Panc1 (cell line): ENCODE measurements around the gene NIPAL3. TPM values are rescaled to one million over a fixed set of nuclear protein-coding genes. Genes with fewer than 3 reads are reported as not detected.

Source experiments
- ATAC-seq: fragments of 200-7000 bp; cut with Tn5 transposase; 2 replicates; pipeline ENCODE4 v1.9.1; 2020; ENCODE audit warnings: mild to moderate bottlenecking, moderate library complexity
- BruUV-seq: library from RNA; stranded (reverse); fragments of 400-500 nt; replicated peaks from 2 replicates; lab custom pipeline; 2021; lab: Mats Ljungman, UMichigan
- CTCF ChIA-PET: fragments of 300-600 bp; sonication (Branson Sonifier 250); formaldehyde crosslinking; loops from one replicate; lab custom pipeline; 2022; ENCODE audit warnings: antibody characterized with exemption; lab: Charles Lee
- POLR2A ChIA-PET: fragments of 300-600 bp; sonication (Branson Sonifier 250); formaldehyde crosslinking; loops from one replicate; lab custom pipeline; 2022; ENCODE audit warnings: antibody characterized with exemption; lab: Charles Lee
- DNase-seq: peaks from one replicate; pipeline ENCODE4 v3.0.0-alpha.2; 2010; ENCODE audit warnings: low read depth, low spot score
- H3K27ac ChIP-seq: 2 replicates; pipeline ENCODE4 v1.5.1; 2011; ENCODE audit warnings: mild to moderate bottlenecking, low read length, inconsistent platforms
- H3K27me3 ChIP-seq: fragments of 200-500 bp; sonication (Bioruptor generic); 2 replicates; pipeline ENCODE4 v1.6.0; 2014; ENCODE audit warnings: low read length, inconsistent platforms; ENCODE audit not compliant: control insufficient read depth, insufficient read depth
- H3K36me3 ChIP-seq: fragments of 200-500 bp; sonication (Bioruptor generic); 2 replicates; pipeline ENCODE4 v1.5.1; 2014; ENCODE audit warnings: inconsistent platforms, mild to moderate bottlenecking, low read length, moderate library complexity; ENCODE audit not compliant: control insufficient read depth, insufficient read depth
- H3K4me1 ChIP-seq: 2 replicates; pipeline ENCODE4 v1.5.1; 2011; ENCODE audit warnings: inconsistent platforms, mild to moderate bottlenecking, low read length, moderate library complexity; ENCODE audit not compliant: control insufficient read depth, insufficient read depth
- H3K4me3 ChIP-seq, 2 experiments: 2 replicates each; pipeline ENCODE4 v1.5.1; 2011 to 2012; ENCODE audit warnings: low read depth in 2 of 2, low read length in 2 of 2, mild to moderate bottlenecking in 2 of 2, inconsistent platforms in 1 of 2, moderate library complexity in 1 of 2
- H3K9me3 ChIP-seq: fragments of 200-500 bp; sonication (Bioruptor generic); 2 replicates; pipeline ENCODE4 v1.5.1; 2014; ENCODE audit warnings: low read depth, mild to moderate bottlenecking, inconsistent platforms, low read length, moderate library complexity; ENCODE audit not compliant: control insufficient read depth, insufficient read depth
- POLR2AphosphoS5 ChIP-seq: IDR thresholded peaks from 2 replicates; pipeline ENCODE4 v1.6.1; 2012; ENCODE audit warnings: mild to moderate bottlenecking, low read depth, low read length, moderate library complexity
- SIN3A ChIP-seq: IDR thresholded peaks from 2 replicates; pipeline ENCODE4 v1.6.1; 2012; ENCODE audit warnings: low read depth, mild to moderate bottlenecking, low read length, moderate library complexity, borderline replicate concordance; ENCODE audit not compliant: insufficient read depth
- TCF7L2 ChIP-seq: IDR thresholded peaks from 2 replicates; pipeline ENCODE4 v1.6.1; 2011; ENCODE audit warnings: mild to moderate bottlenecking, low read depth, low read length, inconsistent platforms
- in situ Hi-C: cut with HindIII; loops from 2 replicates; pipeline ENCODE4 v1.10.0; 2016; ENCODE audit warnings: low sequenced_read_pairs, low pct_unique_long_range_greater_than_20kb
- intact Hi-C: fragments of 100-400 bp; cut with micrococcal nuclease; formaldehyde crosslinking; loops from one replicate; pipeline ENCODE4 v1.10.0; 2022; ENCODE audit not compliant: unreplicated experiment
- total RNA-seq: library from RNA; stranded (reverse); gene quantifications from one replicate; pipeline ENCODE4 v1.2.1, GENCODE V29; 2021; ENCODE audit not compliant: unreplicated experiment
- TF ChIP-seq, protein P1 (sequence below), 2 experiments: IDR thresholded peaks; 2 replicates each; pipeline ENCODE4 v1.6.1; 2011 to 2012; ENCODE audit warnings: low read depth in 2 of 2, control low read depth in 1 of 2, low read length in 1 of 2, mild to moderate bottlenecking in 1 of 2, moderate library complexity in 1 of 2; ENCODE audit not compliant: insufficient read depth in 1 of 2
- TF ChIP-seq, protein P2 (sequence below): fragments of 450-650 bp; IDR thresholded peaks from 2 replicates; pipeline ENCODE4 v1.5.1; 2017; ENCODE audit warnings: mild to moderate bottlenecking

Gene NIPAL3
- total RNA-seq, 1 experiment from 2014 or later, result 13.6 TPM

DNA sequence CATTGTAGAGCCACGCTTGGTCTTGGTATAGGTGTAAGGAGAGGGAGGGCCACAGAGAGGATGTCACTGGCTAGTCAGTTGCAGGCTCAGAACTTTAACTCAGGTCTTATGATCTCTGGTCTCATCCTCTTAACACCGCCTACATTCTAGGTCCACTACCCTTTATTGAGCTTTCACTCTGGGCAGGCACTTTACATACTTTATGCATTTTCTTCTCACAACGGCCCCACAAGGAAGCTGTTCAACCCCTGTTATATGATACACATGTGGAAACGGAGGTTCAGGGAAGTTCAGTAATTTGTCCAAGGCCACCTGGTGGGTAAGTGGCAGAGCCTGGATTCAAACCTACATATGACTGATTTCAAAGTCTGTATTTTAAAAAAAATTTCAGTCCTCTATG, 61.7 kb downstream of the NIPAL3 start:
- in situ Hi-C loops (no loop called here), intact Hi-C loops (no loop called here)
- ChIA-PET POLR2A (no interaction called here), CTCF (interaction anchor here (0.6 kb wide), 1 partner anchor 161 kb away, joined by 4 read pairs; no protein-coding TSS in a partner anchor)
- Histone ChIP-seq H3K4me3 (no peak overlapping the region), H3K9me3 (no peaks in the 10 kb centered on the region), H3K4me1 (no peaks in the 10 kb centered on the region), H3K27ac (no peak overlapping the region), H3K27me3 (no peaks in the 10 kb centered on the region; the same call in 1 of the 2 replicates), H3K36me3 (no peaks in the 10 kb centered on the region)
- ATAC-seq (no peak), DNase-seq (no peak)
- BruUV-seq, result no TSS peak
- TF ChIP-seq TCF7L2 (no peak), POLR2AphosphoS5 (no peak), SIN3A (no peak)
- TF ChIP-seq, protein P1, sequence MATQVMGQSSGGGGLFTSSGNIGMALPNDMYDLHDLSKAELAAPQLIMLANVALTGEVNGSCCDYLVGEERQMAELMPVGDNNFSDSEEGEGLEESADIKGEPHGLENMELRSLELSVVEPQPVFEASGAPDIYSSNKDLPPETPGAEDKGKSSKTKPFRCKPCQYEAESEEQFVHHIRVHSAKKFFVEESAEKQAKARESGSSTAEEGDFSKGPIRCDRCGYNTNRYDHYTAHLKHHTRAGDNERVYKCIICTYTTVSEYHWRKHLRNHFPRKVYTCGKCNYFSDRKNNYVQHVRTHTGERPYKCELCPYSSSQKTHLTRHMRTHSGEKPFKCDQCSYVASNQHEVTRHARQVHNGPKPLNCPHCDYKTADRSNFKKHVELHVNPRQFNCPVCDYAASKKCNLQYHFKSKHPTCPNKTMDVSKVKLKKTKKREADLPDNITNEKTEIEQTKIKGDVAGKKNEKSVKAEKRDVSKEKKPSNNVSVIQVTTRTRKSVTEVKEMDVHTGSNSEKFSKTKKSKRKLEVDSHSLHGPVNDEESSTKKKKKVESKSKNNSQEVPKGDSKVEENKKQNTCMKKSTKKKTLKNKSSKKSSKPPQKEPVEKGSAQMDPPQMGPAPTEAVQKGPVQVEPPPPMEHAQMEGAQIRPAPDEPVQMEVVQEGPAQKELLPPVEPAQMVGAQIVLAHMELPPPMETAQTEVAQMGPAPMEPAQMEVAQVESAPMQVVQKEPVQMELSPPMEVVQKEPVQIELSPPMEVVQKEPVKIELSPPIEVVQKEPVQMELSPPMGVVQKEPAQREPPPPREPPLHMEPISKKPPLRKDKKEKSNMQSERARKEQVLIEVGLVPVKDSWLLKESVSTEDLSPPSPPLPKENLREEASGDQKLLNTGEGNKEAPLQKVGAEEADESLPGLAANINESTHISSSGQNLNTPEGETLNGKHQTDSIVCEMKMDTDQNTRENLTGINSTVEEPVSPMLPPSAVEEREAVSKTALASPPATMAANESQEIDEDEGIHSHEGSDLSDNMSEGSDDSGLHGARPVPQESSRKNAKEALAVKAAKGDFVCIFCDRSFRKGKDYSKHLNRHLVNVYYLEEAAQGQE (IDR thresholded peaks at IDR 0.05; ENCODE audit: insufficient read depth in 1 of 2, low read depth in 2 of 2, low read length in 1 of 2), result no peak
- TF ChIP-seq, protein P2, sequence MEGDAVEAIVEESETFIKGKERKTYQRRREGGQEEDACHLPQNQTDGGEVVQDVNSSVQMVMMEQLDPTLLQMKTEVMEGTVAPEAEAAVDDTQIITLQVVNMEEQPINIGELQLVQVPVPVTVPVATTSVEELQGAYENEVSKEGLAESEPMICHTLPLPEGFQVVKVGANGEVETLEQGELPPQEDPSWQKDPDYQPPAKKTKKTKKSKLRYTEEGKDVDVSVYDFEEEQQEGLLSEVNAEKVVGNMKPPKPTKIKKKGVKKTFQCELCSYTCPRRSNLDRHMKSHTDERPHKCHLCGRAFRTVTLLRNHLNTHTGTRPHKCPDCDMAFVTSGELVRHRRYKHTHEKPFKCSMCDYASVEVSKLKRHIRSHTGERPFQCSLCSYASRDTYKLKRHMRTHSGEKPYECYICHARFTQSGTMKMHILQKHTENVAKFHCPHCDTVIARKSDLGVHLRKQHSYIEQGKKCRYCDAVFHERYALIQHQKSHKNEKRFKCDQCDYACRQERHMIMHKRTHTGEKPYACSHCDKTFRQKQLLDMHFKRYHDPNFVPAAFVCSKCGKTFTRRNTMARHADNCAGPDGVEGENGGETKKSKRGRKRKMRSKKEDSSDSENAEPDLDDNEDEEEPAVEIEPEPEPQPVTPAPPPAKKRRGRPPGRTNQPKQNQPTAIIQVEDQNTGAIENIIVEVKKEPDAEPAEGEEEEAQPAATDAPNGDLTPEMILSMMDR, result no peak

DNA sequence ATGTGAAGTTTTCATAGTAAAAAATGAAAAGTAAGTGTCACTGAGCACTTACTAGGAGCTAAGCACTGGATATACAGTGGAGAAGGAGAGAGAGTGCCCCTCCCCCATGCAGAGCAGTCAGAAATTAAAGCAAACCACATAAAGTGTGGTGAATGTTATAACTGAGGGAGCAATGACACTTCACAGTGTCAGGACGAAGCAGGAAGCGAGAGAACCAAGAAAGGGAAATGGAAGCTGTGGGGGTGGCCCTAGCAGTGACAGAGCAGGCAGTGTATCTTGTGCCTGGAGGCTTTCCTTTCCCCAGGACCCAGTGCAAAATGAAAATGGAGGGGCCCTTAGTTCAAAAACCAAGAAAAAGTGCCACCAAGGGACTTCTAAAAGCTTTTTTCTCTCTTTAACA, 65.5 kb downstream of the NIPAL3 start:
- Histone ChIP-seq H3K9me3 (no peaks in the 10 kb centered on the region), H3K27me3 (no peaks in the 10 kb centered on the region), H3K4me3 (no peak overlapping the region), H3K36me3 (no peaks in the 10 kb centered on the region), H3K4me1 (no peaks in the 10 kb centered on the region), H3K27ac (no peak overlapping the region)
- no TSS peak for BruUV-seq
- ATAC-seq (no peak), DNase-seq (no peak)
- ChIA-PET POLR2A (no interaction called here), CTCF (interaction anchor here (0.6 to 0.7 kb wide), 2 partner anchors 33 to 74 kb away, joined by 4 read pairs; no protein-coding TSS in a partner anchor)
- in situ Hi-C loops (no loop called here), intact Hi-C loops (no loop called here)
- TF ChIP-seq POLR2AphosphoS5 (no peak), SIN3A (no peak), TCF7L2 (no peak)
- TF ChIP-seq, protein P2, result no peak
- TF ChIP-seq, protein P1 (IDR thresholded peaks at IDR 0.05; ENCODE audit: insufficient read depth in 1 of 2, low read depth in 2 of 2, low read length in 1 of 2), result no peak
